Activated effector memory CD4-positive, alpha-beta T cell treated with anti-CD3 and anti-CD28 coated beads, Interleukin-2, amount 50 U/mL, for 16 hours (primary cell): ENCODE results near the gene KIF16B.
"Not testable (repeated sequence)": the region's sequence is repeated elsewhere in the genome, so short reads cannot be mapped to it uniquely, and the experiment has no call there.

ENCODE experiments used
- DNase-seq: peaks from one replicate; pipeline ENCODE4 v3.0.0-alpha.2; 2020

KIF16B gene

GRCh38 chr20:16552015-16552414 lies 21.2 kb downstream of the KIF16B start:
- DNase-seq, result no peak

- DNase-seq, result no peak
Measured at GRCh38 chr20:16551607-16552006, 21.6 kb downstream of the KIF16B start.

GRCh38 chr20:16548068-16548672 lies 25.1 kb downstream of the KIF16B start:
- DNase-seq, result no peak

GRCh38 chr20:16544949-16545348 lies 28.3 kb downstream of the KIF16B start:
- no peak for DNase-seq

GRCh38 chr20:16542477-16542876 lies 30.8 kb downstream of the KIF16B start:
- DNase-seq, result no peak

- no peak for DNase-seq
Measured at GRCh38 chr20:16541878-16542277, 31.4 kb downstream of the KIF16B start.

- no peak for DNase-seq
Measured at GRCh38 chr20:16541226-16541625, 32.0 kb downstream of the KIF16B start.

GRCh38 chr20:16539280-16540021 lies 33.8 kb downstream of the KIF16B start:
- DNase-seq, result no peak

GRCh38 chr20:16538779-16539178 lies 34.5 kb downstream of the KIF16B start:
- no peak for DNase-seq

- no peak for DNase-seq
Measured at GRCh38 chr20:16537918-16538317, 35.3 kb downstream of the KIF16B start.

GRCh38 chr20:16537025-16537665 lies 36.1 kb downstream of the KIF16B start:
- no peak for DNase-seq

- no peak for DNase-seq
Measured at GRCh38 chr20:16535277-16535676, 38.0 kb downstream of the KIF16B start.

- no peak for DNase-seq
Measured at GRCh38 chr20:16533502-16533901, 39.7 kb downstream of the KIF16B start.

GRCh38 chr20:16531485-16531884 lies 41.8 kb downstream of the KIF16B start:
- no peak for DNase-seq

GRCh38 chr20:16530201-16530681 lies 43.0 kb downstream of the KIF16B start:
- DNase-seq, result no peak

GRCh38 chr20:16528078-16528477 lies 45.2 kb downstream of the KIF16B start:
- no peak for DNase-seq

- DNase-seq, result no peak
Measured at GRCh38 chr20:16527438-16527837, 45.8 kb downstream of the KIF16B start.

- no peak for DNase-seq
Measured at GRCh38 chr20:16526433-16527380, 46.5 kb downstream of the KIF16B start.

GRCh38 chr20:16522651-16523050 lies 50.6 kb downstream of the KIF16B start:
- not testable (repeated sequence) for DNase-seq

GRCh38 chr20:16520154-16520553 lies 53.1 kb downstream of the KIF16B start:
- DNase-seq, result no peak

- not testable (repeated sequence) for DNase-seq
Measured at GRCh38 chr20:16519673-16520072, 53.6 kb downstream of the KIF16B start.

GRCh38 chr20:16518784-16519084 lies 54.5 kb downstream of the KIF16B start:
- no peak for DNase-seq
